HL-60/S4 treated with phorbol 12-myristate 13-acetate at 8.2 ng/mL for 4 days and 3 days (cell line): Measurements from ENCODE around the gene PIN1.
"Not testable (repeated sequence)": the region's sequence is repeated elsewhere in the genome, so short reads cannot be mapped to it uniquely, and the experiment has no call there.

Experiments used
- in situ Hi-C: fragments of 300-500 bp; cut with MboI; formaldehyde crosslinking; loops from 2 replicates; pipeline ENCODE4 v1.15.0; 2022; ENCODE audit warnings: low sequenced_read_pairs

The PIN1 gene

GRCh38 chr19:9834726-9835506 lies at the start of gene PIN1:
PIN1 (plus strand) TSS chr19:9835318; CDS start chr19:9835345, 27 bp downstream.
- in situ Hi-C loops, result no loop called here

GRCh38 chr19:9785367-9786331 lies 49.5 kb upstream of the PIN1 start:
- in situ Hi-C loops, result no loop called here

- in situ Hi-C loops, result no loop called here
Measured at GRCh38 chr19:9786342-9786741, 48.8 kb upstream of the PIN1 start.

- in situ Hi-C loops, result no loop called here
Measured at GRCh38 chr19:9786819-9787218, 48.3 kb upstream of the PIN1 start.

- in situ Hi-C loops, result not testable (repeated sequence)
Measured at GRCh38 chr19:9788604-9789003, 46.5 kb upstream of the PIN1 start.

GRCh38 chr19:9789066-9789465 lies 46.1 kb upstream of the PIN1 start:
- in situ Hi-C loops, result no loop called here

GRCh38 chr19:9789579-9789978 lies 45.5 kb upstream of the PIN1 start:
- in situ Hi-C loops, result not testable (repeated sequence)

GRCh38 chr19:9791073-9791367 lies 44.1 kb upstream of the PIN1 start:
- in situ Hi-C loops, result loop anchor here (10.0 kb wide), 1 partner anchor 166 kb away; the partner anchor contains the start of gene ZNF561

- in situ Hi-C loops, result loop anchor here (10.0 kb wide), 1 partner anchor 167 kb away; the partner anchor contains the start of gene ZNF561
Measured at GRCh38 chr19:9791552-9792205, 43.4 kb upstream of the PIN1 start.

- in situ Hi-C loops, result loop anchor here (10.0 kb wide), 1 partner anchor 168 kb away; the partner anchor contains the start of gene ZNF561
Measured at GRCh38 chr19:9792206-9793070, 42.7 kb upstream of the PIN1 start.

- in situ Hi-C loops, result loop anchor here (10.0 kb wide), 1 partner anchor 168 kb away; the partner anchor contains the start of gene ZNF561
Measured at GRCh38 chr19:9793071-9793591, 42.0 kb upstream of the PIN1 start.

GRCh38 chr19:9796113-9796773 lies 38.9 kb upstream of the PIN1 start:
- in situ Hi-C loops, result loop anchor here (10.0 kb wide), 1 partner anchor 171 kb away; the partner anchor contains the start of gene ZNF561

- in situ Hi-C loops, result loop anchor here (10.0 kb wide), 1 partner anchor 173 kb away; the partner anchor contains the start of gene ZNF561
Measured at GRCh38 chr19:9797871-9798270, 37.2 kb upstream of the PIN1 start.

- in situ Hi-C loops, result loop anchor here (10.0 kb wide), 1 partner anchor 174 kb away; the partner anchor contains the start of gene ZNF561
Measured at GRCh38 chr19:9799162-9799561, 36.0 kb upstream of the PIN1 start.

GRCh38 chr19:9801976-9802375 lies 33.1 kb upstream of the PIN1 start:
- in situ Hi-C loops, result no loop called here

GRCh38 chr19:9806803-9807202 lies 28.3 kb upstream of the PIN1 start:
- in situ Hi-C loops, result no loop called here

GRCh38 chr19:9808855-9809824 lies 26.0 kb upstream of the PIN1 start:
- in situ Hi-C loops, result no loop called here

- in situ Hi-C loops, result no loop called here
Measured at GRCh38 chr19:9811139-9811538, 24.0 kb upstream of the PIN1 start.
